ENCODE measurements around the gene CDH13. TPM values are rescaled to one million over a fixed set of nuclear protein-coding genes. Genes with fewer than 3 reads are reported as not detected.

The CDH13 gene
- total and polyA plus RNA-seq, 9 of the 15 experiments (the other 6 are each of a cell fraction or from before 2014, with no cell fraction given): 0.03 TPM; not detected in 8

DNA sequence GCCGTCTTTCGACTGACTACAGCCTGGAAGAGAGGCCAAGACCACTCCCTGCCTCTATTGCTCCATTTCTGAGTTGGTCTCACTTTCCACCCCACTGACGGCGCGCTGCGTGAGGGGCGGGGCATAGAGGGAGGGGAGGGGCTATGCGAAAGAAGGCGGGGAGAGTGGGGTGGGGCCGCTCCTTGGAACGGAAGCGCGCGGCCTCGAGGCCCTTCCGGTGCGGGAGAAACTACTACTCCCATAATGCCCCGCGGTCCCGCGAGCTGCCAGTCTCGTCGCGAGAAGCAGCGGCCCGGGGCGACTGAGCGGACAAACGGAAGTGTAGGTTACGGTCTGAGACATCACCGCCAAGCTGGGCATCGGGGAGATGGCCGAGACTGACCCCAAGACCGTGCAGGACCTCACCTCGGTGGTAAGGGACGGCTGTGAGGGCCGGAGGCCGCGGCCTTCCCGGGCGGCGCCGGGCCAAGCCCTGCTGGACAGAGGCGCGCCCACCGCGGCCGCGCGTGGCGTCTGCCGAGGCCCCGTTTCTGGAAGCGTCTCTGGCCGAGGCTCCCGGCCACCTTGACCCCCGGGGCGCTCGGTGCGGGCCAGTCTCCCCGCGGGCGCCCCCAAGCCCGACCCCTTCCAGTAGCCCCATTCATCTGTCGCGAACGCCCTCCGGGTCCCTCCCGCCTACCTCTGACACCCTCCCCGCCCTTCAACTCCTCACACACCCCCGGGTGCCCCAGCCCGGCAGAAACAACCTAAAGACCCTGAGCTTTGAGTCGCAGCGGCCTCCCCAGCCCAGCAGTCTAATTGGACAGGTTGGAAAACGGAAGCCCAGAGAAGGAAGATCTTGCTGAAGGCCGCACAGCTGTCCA lies 1181.2 kb downstream of the CDH13 start, which contains the start of gene HSBP1 (continued):
- TF ChIP-seq, protein P1, sequence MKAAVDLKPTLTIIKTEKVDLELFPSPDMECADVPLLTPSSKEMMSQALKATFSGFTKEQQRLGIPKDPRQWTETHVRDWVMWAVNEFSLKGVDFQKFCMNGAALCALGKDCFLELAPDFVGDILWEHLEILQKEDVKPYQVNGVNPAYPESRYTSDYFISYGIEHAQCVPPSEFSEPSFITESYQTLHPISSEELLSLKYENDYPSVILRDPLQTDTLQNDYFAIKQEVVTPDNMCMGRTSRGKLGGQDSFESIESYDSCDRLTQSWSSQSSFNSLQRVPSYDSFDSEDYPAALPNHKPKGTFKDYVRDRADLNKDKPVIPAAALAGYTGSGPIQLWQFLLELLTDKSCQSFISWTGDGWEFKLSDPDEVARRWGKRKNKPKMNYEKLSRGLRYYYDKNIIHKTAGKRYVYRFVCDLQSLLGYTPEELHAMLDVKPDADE (conservative IDR thresholded peaks at IDR 0.05; ENCODE audit: control insufficient read depth, low read depth, low read length): peak; percentile 87
- TF ChIP-seq MIER1 (IDR thresholded peaks at IDR 0.05; ENCODE audit: low read depth) (no peak), SMARCE1 (IDR thresholded peaks at IDR 0.05) (no peak), SRSF9 (IDR thresholded peaks at IDR 0.05; ENCODE audit: borderline replicate concordance, low read depth, low read length) (no peak), KDM1A (IDR thresholded peaks at IDR 0.05) (no peak), CREBBP (IDR thresholded peaks at IDR 0.05; ENCODE audit: low read depth, low read length) (no peak), ZNF79 (CRISPR knock-in tag; IDR thresholded peaks at IDR 0.05; ENCODE audit: low read depth) (no peak), ZEB2 (IDR thresholded peaks at IDR 0.05) (no peak), BRD4 (IDR thresholded peaks at IDR 0.05) (peak; percentile 30; the same call in 1 of the 2 replicates), DACH1 (IDR thresholded peaks at IDR 0.05; ENCODE audit: partially characterized antibody) (no peak), TARDBP (IDR thresholded peaks at IDR 0.05) (no peak), ZC3H8 (IDR thresholded peaks at IDR 0.05) (no peak), TGIF2 (CRISPR knock-in tag; IDR thresholded peaks at IDR 0.05) (no peak), ZFP36 (IDR thresholded peaks at IDR 0.05; ENCODE audit: low read depth, low read length, partially characterized antibody) (no peak), SMARCB1 (IDR thresholded peaks at IDR 0.05; ENCODE audit: insufficient read length, low read depth) (no peak), PCBP1 (IDR thresholded peaks at IDR 0.05; ENCODE audit: low read depth, low read length, poor library complexity, severe bottlenecking) (no peak), SMC3 (conservative IDR thresholded peaks at IDR 0.05; ENCODE audit: insufficient read depth, low read depth, low read length) (no peak), U2AF2 (optimal IDR thresholded peaks at IDR 0.05; ENCODE audit: low read depth, low read length) (no peak), MXI1 (IDR thresholded peaks at IDR 0.05; ENCODE audit: low read depth, low read length) (0 out of 2 replicates have a peak, but pooled peaks have one; percentile 18), CC2D1A (IDR thresholded peaks at IDR 0.05) (no peak)
- TF ChIP-seq, protein P2, sequence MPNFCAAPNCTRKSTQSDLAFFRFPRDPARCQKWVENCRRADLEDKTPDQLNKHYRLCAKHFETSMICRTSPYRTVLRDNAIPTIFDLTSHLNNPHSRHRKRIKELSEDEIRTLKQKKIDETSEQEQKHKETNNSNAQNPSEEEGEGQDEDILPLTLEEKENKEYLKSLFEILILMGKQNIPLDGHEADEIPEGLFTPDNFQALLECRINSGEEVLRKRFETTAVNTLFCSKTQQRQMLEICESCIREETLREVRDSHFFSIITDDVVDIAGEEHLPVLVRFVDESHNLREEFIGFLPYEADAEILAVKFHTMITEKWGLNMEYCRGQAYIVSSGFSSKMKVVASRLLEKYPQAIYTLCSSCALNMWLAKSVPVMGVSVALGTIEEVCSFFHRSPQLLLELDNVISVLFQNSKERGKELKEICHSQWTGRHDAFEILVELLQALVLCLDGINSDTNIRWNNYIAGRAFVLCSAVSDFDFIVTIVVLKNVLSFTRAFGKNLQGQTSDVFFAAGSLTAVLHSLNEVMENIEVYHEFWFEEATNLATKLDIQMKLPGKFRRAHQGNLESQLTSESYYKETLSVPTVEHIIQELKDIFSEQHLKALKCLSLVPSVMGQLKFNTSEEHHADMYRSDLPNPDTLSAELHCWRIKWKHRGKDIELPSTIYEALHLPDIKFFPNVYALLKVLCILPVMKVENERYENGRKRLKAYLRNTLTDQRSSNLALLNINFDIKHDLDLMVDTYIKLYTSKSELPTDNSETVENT (CRISPR knock-in tag; IDR thresholded peaks at IDR 0.05): peak; percentile 79; the same call in 1 of the 2 replicates
- TF ChIP-seq, protein P3, sequence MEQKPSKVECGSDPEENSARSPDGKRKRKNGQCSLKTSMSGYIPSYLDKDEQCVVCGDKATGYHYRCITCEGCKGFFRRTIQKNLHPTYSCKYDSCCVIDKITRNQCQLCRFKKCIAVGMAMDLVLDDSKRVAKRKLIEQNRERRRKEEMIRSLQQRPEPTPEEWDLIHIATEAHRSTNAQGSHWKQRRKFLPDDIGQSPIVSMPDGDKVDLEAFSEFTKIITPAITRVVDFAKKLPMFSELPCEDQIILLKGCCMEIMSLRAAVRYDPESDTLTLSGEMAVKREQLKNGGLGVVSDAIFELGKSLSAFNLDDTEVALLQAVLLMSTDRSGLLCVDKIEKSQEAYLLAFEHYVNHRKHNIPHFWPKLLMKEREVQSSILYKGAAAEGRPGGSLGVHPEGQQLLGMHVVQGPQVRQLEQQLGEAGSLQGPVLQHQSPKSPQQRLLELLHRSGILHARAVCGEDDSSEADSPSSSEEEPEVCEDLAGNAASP (IDR thresholded peaks at IDR 0.05): no peak
- TF ChIP-seq, protein P4, sequence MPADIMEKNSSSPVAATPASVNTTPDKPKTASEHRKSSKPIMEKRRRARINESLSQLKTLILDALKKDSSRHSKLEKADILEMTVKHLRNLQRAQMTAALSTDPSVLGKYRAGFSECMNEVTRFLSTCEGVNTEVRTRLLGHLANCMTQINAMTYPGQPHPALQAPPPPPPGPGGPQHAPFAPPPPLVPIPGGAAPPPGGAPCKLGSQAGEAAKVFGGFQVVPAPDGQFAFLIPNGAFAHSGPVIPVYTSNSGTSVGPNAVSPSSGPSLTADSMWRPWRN (IDR thresholded peaks at IDR 0.05; ENCODE audit: low read depth): no peak

Data from K562 (cell line).